ENCODE results near the gene MCRIP1.

GRCh38 chr17:81807210-81807719, 25.8 kb downstream of the MCRIP1 start:
- TF ChIP-seq GATA1 (IDR thresholded peaks at IDR 0.05; ENCODE audit: low read depth, low read length) (no peak), POLR2A (IDR thresholded peaks at IDR 0.05; ENCODE audit: low read length) (no peak)
